NCI-H2196 treated with DMSO at 0.1 percent for 48 hours (cell line): ENCODE results near the gene TEFM.
"Not testable (repeated sequence)": the region's sequence is repeated elsewhere in the genome, so short reads cannot be mapped to it uniquely, and the experiment has no call there.

Experiments
- DNase-seq: peaks from one replicate; lab custom pipeline; 2025; ENCODE audit not compliant: unreplicated experiment; lab: John Stamatoyannopoulos, UW

TEFM gene

DNA sequence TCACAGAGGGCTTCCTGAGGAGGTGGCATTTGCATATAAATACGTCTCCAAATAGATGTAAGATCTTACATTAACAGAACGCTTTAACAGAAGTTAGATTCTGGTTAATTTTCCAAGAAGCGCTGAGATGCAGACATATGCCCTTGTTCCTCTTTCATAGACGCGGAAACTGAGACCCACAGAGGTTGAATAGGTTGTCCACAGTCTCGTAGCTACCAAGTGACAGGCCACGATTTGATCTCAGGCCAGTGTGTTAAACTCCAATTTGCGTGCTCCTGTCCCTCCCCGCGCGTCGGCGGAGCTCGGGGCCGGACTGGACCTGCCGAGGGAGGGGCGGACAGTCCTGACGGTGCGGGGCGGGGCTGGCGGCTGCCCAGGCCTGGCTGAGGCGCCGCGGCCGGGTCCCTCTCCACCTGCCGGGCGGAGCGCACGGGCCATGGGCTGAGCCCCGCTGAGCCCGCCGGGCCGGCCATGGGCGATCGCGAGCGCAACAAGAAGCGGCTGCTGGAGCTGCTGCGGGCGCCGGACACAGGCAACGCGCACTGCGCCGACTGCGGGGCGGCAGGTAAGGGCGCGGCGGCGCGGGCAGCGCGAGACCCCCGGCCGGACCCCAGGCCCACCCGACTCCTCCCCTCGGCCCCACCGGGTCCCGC, 15.6 kb upstream of the TEFM start, which contains the start of gene ADAP2:
Gene ADAP2 (plus strand): TSS at position 402 of the 653 bp plus-strand sequence. CDS start 70 bp downstream, at position 472.
- DNase-seq, result peak; percentile 1

- no peak for DNase-seq
These were observed 14.9 kb upstream of the TEFM start for GRCh38 chr17:30920683-30921543.

DNA sequence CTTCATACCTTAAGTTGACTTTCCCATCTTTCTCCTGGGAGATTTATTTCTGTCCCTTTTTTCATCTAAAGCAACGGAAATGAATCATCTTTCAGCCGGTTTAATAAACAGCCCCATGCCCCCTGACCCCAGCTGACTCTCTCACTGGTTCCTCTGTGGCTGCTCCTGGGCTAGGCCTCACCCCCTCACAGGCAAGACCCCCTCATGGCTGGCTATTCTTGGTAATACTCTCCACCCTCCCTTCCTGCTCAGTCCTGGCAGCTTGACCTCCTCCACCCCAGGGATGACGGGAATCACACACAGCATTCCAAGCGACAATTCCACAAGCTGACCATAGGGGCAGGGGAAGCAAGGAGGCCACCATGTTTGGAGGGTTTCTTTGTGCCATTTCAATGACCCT, 14.2 kb upstream of the TEFM start:
- no peak for DNase-seq

- no peak for DNase-seq
These were observed 11.0 kb upstream of the TEFM start for GRCh38 chr17:30917050-30917449.

- no peak for DNase-seq
These were observed 10.0 kb upstream of the TEFM start for GRCh38 chr17:30915833-30916611.

- DNase-seq, result no peak
These were observed 7.9 kb upstream of the TEFM start for GRCh38 chr17:30913955-30914354.

GRCh38 chr17:30910151-30910550, 4.1 kb upstream of the TEFM start:
- DNase-seq, result not testable (repeated sequence)

DNA sequence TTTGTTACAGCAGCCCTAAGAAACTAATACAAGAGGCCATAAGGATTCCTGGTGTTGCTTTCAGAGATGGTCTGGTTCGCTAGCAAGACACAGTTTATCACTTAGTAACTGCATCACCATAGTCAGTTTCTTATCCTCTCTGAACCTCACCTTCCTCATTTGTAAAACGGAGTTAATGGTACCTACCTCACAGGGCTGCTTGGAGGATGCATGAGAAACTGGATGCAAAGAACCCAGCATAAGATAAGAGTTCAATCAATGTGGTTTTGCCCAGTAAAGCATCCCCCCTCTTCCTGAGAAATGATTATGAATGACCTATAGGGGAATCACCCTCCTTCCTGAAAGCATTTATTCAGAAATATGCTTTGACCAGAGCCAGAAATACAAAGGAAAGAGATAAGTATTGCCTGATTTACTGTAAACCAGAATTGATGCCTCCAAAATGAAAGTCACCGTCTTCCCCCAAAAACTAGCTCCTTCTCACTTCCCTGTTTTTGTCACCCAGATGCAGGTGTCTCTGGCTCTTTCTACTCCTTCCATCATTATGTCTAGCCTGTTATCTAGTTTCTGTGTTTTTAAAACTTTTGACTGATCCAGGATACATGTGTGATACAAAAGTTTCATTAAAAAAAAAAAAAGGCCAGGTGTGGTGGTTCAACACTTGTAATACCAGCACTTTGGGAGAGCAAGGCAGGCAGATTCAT, 2.8 kb upstream of the TEFM start:
- no peak for DNase-seq

- no peak for DNase-seq
These were observed 317 bp downstream of the TEFM start for GRCh38 chr17:30905742-30906100.

GRCh38 chr17:30897311-30897710, 8.7 kb downstream of the TEFM start:
- DNase-seq, result no peak

GRCh38 chr17:30894236-30894635, 11.8 kb downstream of the TEFM start:
- no peak for DNase-seq

- no peak for DNase-seq
These were observed 19.9 kb downstream of the TEFM start for GRCh38 chr17:30886187-30886586.

DNA sequence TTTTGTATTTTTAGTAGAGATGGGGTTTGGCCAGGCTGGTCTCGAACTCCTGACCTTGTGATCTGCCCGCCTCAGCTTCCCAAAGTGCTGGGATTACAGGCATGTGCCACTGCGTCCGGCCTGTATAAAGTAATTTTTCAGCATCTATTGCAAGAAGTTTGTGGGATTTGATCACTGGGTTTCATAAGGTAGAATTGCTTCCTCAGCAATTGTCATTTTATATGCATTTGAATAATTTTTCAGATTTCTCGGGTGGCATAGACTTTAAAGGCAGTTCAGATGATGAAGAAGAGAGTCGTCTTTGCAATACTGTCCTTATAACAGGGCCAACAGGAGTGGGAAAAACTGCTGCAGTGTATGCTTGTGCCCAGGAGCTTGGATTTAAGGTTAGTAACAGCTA, 37.0 kb downstream of the TEFM start:
- DNase-seq, result no peak

DNA sequence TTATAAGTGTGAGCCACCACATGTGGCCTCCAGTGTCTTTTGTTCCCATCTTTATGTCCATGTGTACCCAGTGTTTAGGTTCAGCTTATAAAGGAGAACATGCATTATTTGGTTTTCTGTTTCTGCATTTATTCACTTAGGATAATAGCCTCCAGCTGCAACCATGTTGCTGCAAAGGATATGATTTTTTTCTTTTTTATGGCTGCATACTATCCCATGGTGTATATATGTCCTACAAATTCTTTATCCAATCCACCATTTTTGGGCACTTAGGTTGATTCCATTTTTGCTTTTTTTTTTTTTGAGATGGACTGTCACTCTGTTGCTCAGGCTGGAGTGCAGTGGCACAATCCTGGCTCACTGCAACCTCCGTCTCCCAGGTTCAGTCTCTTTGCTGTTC, 41.4 kb downstream of the TEFM start:
- no peak for DNase-seq

GRCh38 chr17:30858556-30859250, 47.3 kb downstream of the TEFM start:
- no peak for DNase-seq

DNA sequence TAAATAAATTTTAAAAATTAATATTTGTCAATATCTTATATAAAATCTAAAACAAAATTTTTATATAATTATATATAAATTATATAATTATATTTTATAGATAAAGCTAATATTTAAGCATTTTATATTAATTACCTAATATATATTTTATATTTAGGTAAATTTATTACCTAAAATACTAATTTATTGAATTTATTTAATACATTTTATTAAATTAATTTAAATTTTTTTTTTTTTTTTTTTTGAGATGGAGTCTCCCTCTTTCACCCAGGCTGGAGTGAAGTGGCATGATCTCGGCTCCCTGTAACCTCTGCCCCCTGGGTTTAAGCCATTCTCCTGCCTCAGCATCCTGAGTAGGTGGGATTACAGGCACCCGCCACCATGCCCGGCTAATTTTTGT, 51.9 kb downstream of the TEFM start:
- DNase-seq, result no peak
